Effector memory CD8-positive, alpha-beta T cell (primary cell): ENCODE data around the gene RTF1.

Experiments
- ATAC-seq: fragments of 150-1000 bp; cut with Tn5 transposase; replicated peaks from 2 replicates; pipeline ENCODE4 v1.10.0; 2021; ENCODE audit warnings: mild to moderate bottlenecking, moderate library complexity
- DNase-seq, 3 experiments: peaks; one replicate each; pipeline ENCODE4 v3.0.0; 2021
- H3K27ac Mint-ChIP-seq, 2 donors: one replicate each; pipeline ENCODE4 v1.8.0; 2022; ENCODE audit warnings: mild to moderate bottlenecking in 2 of 2, mixed read lengths in 2 of 2, moderate library complexity in 2 of 2
- H3K27me3 Mint-ChIP-seq, 2 donors: one replicate each; pipeline ENCODE4 v1.8.0; 2022; ENCODE audit warnings: mixed read lengths in 2 of 2
- H3K36me3 Mint-ChIP-seq: one replicate; pipeline ENCODE4 v1.8.0; 2022; ENCODE audit warnings: mild to moderate bottlenecking, moderate library complexity, mixed read lengths; ENCODE audit not compliant: insufficient read depth
- H3K4me1 Mint-ChIP-seq, 2 donors: one replicate each; pipeline ENCODE4 v1.8.0; 2022; ENCODE audit warnings: low read depth in 2 of 2, mixed read lengths in 2 of 2
- H3K4me3 Mint-ChIP-seq, 2 donors: one replicate each; pipeline ENCODE4 v1.8.0; 2022; ENCODE audit warnings: mild to moderate bottlenecking in 2 of 2, mixed read lengths in 2 of 2, moderate library complexity in 2 of 2
- H3K9me3 Mint-ChIP-seq, 2 donors: one replicate each; pipeline ENCODE4 v1.8.0; 2022; ENCODE audit warnings: mixed read lengths in 2 of 2

Gene RTF1

DNA sequence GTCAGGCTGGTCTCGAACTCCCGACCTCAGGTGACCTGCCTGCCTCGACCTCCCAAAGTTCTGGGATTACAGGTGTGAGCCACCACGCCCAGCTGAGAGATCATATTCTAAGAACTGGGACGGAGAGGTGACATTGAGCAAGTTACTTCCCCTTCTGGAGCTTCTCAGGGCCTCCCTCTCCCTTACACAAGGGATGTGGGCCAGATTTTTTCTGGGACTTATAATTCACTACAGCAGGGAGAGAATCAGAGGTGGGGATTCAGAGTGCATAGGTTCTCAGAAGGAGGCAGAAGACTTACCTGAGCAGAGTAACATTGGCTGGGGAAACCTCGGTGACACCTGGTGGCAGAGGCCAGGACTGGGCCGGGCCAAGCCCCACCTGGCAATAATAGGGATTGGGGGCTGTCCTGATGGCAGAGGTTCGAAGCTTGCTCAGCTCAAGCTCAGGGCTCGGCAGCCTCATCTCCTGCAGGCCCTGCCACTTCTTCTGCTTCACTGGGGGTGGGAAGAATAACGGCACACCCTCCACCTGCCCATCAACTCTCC, 90.0 kb downstream of the RTF1 start:
- peaks cover 10% of the 10 kb centered on the region for H3K36me3 Mint-ChIP-seq

GRCh38 chr15:41507820-41508290, 91.0 kb downstream of the RTF1 start:
- H3K9me3 Mint-ChIP-seq = no peaks in the 10 kb centered on the region
- DNase-seq (no peak), ATAC-seq (no peak)
- peaks cover 14 to 17% of the 10 kb centered on the region in 2 donors for H3K27me3 Mint-ChIP-seq
- H3K36me3 Mint-ChIP-seq = peaks cover 18% of the 10 kb centered on the region
- H3K27ac Mint-ChIP-seq = peak overlapping the region in 1 of 2 donors; percentile 67
- H3K4me3 Mint-ChIP-seq = no peak overlapping the region
- peaks cover 10 to 11% of the 10 kb centered on the region in 2 donors for H3K4me1 Mint-ChIP-seq

More for the DNA sequence above, 90.0 kb downstream of the RTF1 start:
- no peak overlapping the region for H3K4me3 Mint-ChIP-seq
- H3K27me3 Mint-ChIP-seq = peaks cover 10 to 17% of the 10 kb centered on the region in 2 donors
- peaks cover 3 to 9% of the 10 kb centered on the region in 2 donors for H3K4me1 Mint-ChIP-seq
- ATAC-seq = no peak
- H3K9me3 Mint-ChIP-seq = no peaks in the 10 kb centered on the region
- no peak for DNase-seq
- peak overlapping the region in 1 of 2 donors; percentile 67 for H3K27ac Mint-ChIP-seq

DNA sequence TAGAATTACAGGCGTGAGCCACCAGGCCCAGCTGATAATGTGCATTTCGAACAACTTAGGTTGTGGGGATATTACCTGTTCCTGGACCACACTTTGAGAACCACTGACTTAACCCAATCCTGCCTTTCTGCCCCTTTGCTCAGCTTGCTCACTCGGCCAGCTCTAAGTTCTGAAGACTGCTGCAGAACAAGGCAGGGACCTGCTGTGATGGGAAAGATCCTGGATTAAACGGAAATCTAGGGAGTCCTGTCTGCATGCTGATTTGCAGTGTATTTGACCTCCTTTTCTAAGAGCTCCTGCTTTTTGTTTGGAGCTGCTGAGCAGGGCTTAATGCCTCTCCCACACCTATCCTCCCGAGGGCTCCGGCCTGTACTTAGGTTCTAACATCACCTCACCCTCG, 93.8 kb downstream of the RTF1 start:
- no peak overlapping the region for H3K4me3 Mint-ChIP-seq
- no peaks in the 10 kb centered on the region for H3K9me3 Mint-ChIP-seq
- ATAC-seq (no peak), DNase-seq (no peak)
- H3K27me3 Mint-ChIP-seq = peaks cover 11 to 16% of the 10 kb centered on the region in 2 donors
- no peak overlapping the region for H3K27ac Mint-ChIP-seq
- peaks cover 14 to 24% of the 10 kb centered on the region in 2 donors for H3K4me1 Mint-ChIP-seq
- H3K36me3 Mint-ChIP-seq = peaks cover 28% of the 10 kb centered on the region

DNA sequence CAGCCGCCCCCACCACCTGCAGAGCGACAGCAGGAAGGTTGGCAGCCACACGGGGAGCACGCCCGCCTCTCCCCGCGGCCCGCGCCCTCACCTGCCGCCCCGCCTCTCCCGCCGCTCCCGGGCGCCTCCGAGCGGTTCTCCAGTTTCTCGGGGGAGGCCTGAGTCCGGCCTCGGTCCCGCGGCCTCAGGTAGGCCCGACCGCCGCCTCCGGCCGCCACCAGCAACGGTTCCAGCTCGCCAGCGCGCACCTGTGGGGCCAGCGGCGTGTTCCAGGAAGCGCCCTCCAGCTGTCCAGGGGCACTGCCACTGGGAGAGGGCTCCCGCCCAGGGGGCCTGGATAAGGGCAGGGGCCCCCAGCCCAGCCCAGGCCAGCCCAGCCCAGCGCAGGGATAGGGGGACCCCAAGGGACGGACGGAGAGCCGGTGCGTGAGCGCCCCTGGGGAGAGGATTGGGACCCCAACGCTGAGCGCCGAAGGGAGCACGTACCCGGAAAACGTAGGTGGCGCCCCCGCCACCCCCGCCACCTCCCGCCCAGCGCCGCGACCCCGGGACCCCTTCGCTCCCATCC, 94.5 kb downstream of the RTF1 start:
- no peak for ATAC-seq
- Mint-ChIP-seq H3K27me3 (peaks cover 11 to 16% of the 10 kb centered on the region in 2 donors), H3K36me3 (peaks cover 28% of the 10 kb centered on the region), H3K4me1 (peaks cover 14 to 24% of the 10 kb centered on the region in 2 donors), H3K9me3 (no peaks in the 10 kb centered on the region), H3K4me3 (peak overlapping the region in 1 of 2 donors; percentile 94), H3K27ac (peak overlapping the region in 1 of 2 donors; percentile 90)
- DNase-seq = no peak

GRCh38 chr15:41511899-41512369, 95.0 kb downstream of the RTF1 start:
- Mint-ChIP-seq H3K27ac (peak overlapping the region in 1 of 2 donors; percentile 90), H3K4me3 (peak overlapping the region; percentile 81 to 94), H3K27me3 (peaks cover 11 to 16% of the 10 kb centered on the region in 2 donors), H3K36me3 (peaks cover 26% of the 10 kb centered on the region), H3K4me1 (peaks cover 14 to 25% of the 10 kb centered on the region in 2 donors), H3K9me3 (no peaks in the 10 kb centered on the region)
- ATAC-seq (no peak), DNase-seq (no peak)

DNA sequence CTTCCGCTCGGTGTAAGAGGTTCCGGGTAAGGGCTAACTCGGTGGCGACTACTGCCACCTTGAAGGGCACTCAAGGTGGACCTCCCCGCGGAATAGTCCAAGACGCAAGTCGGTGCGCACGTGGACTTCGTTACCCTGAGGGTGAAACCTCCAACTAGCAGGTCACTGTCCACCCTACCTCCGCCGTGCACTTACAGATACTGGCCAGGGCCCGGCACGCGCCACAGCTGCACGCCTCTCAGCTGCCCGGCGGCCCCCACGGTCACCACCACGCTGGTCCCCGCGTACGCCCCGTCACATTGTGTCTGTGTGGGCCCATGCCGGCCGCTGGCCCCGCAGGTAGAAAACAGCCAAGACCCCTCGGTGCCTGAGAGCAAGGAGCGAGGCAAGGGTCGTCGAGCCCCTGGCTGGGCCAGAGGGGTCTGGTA, 95.6 kb downstream of the RTF1 start:
- DNase-seq (no peak), ATAC-seq (no peak)
- peaks cover 14 to 25% of the 10 kb centered on the region in 2 donors for H3K4me1 Mint-ChIP-seq
- peak overlapping the region; percentile 49 to 90 for H3K27ac Mint-ChIP-seq
- peaks cover 30% of the 10 kb centered on the region for H3K36me3 Mint-ChIP-seq
- peak overlapping the region; percentile 81 to 94 for H3K4me3 Mint-ChIP-seq
- no peaks in the 10 kb centered on the region for H3K9me3 Mint-ChIP-seq
- H3K27me3 Mint-ChIP-seq = peaks cover 11 to 16% of the 10 kb centered on the region in 2 donors

GRCh38 chr15:41512940-41513505, 96.1 kb downstream of the RTF1 start:
- Mint-ChIP-seq H3K27ac (peak overlapping the region; percentile 49 to 90), H3K4me1 (peaks cover 14 to 29% of the 10 kb centered on the region in 2 donors), H3K36me3 (peaks cover 31% of the 10 kb centered on the region), H3K4me3 (peak overlapping the region; percentile 81 to 94), H3K9me3 (no peaks in the 10 kb centered on the region), H3K27me3 (peaks cover 11 to 16% of the 10 kb centered on the region in 2 donors)
- ATAC-seq = peak; percentile 42
- peak in 1 of 3 experiments; percentile 42 for DNase-seq

DNA sequence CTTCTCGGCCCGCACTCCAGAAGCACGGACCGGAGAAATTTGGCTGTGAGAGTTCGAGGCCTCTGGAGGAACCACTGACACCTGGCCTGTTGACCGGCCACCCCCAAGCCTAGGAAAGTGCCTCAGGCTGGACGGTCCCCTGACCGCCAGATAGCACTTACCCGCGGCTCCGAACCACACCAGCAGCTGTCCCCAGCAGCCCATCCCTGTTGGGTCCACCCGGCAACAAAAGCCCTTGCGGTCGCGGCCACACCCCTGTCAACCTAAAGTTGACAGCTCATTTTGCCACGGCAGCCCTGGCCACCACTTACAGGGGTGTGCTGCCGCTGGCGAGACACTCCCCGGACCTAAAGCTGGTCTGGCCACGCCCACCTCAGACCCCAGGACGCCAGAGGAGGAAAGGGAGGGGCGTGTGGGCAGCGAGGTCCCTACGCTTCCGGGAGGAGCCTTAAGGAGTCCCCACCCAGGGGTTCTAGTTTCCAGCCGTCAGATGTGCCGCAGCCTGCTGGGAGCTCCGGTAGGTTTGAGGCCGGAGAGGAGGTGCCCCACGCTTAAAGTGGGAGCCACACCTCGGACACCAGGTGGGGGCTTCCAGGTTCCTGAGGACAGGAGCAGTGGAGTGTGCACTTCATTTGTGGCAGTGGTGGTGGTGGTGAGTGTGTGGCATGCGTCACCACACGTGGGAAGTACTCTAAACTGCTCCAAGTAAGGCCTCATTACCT, 96.8 kb downstream of the RTF1 start, which contains the start of gene LTK:
LTK (minus strand) TSS at position 322 of the 722 bp plus-strand sequence; CDS start at position 204, 118 bp downstream.
- H3K27ac Mint-ChIP-seq = peak within 1 kb of the TSS; percentile 49 to 90
- peak within 1 kb of the TSS; percentile 81 to 94 for H3K4me3 Mint-ChIP-seq
- ATAC-seq = peak; percentile 44
- DNase-seq = no peak
- peaks cover 11 to 16% of the 10 kb centered on the region in 2 donors for H3K27me3 Mint-ChIP-seq
- H3K36me3 Mint-ChIP-seq = peaks cover 32% of the 10 kb centered on the region
- H3K9me3 Mint-ChIP-seq = no peaks in the 10 kb centered on the region
- H3K4me1 Mint-ChIP-seq = peaks cover 14 to 30% of the 10 kb centered on the region in 2 donors

GRCh38 chr15:41517895-41518449, 101.1 kb downstream of the RTF1 start:
- DNase-seq = no peak
- Mint-ChIP-seq H3K27me3 (peaks cover 5 to 8% of the 10 kb centered on the region in 2 donors), H3K27ac (peak overlapping the region; percentile 52 to 57), H3K36me3 (peaks cover 18% of the 10 kb centered on the region), H3K9me3 (no peaks in the 10 kb centered on the region), H3K4me1 (peaks cover 9 to 20% of the 10 kb centered on the region in 2 donors), H3K4me3 (no peak overlapping the region)
- no peak for ATAC-seq

- Mint-ChIP-seq H3K36me3 (peaks cover 13% of the 10 kb centered on the region), H3K4me1 (peaks cover 4 to 6% of the 10 kb centered on the region in 2 donors), H3K4me3 (no peak overlapping the region), H3K27ac (peak overlapping the region in 1 of 2 donors; percentile 70), H3K9me3 (no peaks in the 10 kb centered on the region), H3K27me3 (no peaks in the 10 kb centered on the region)
- DNase-seq (no peak), ATAC-seq (no peak)
Observed at GRCh38 chr15:41520636-41521035, 103.7 kb downstream of the RTF1 start.

DNA sequence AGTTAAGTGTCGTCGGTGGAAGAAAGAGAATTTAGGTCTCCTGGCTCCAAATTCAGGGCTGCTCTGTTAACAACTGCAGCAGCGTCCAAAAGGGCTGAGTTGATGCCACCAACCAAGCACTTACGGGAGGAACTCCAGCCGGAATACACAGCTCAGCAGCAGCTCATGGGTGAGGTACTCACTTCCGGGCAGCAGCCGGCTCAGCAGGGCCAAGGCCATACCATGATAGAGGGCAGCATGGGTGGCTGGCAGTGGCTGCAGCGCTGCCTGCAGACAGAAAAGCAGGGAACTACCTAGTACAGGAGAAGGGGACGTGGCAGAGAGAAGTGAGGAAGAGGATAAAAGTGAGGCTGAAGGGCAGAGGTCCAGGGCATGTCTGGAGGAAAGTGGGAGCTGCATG, 104.7 kb downstream of the RTF1 start:
- Mint-ChIP-seq H3K27ac (peak overlapping the region in 1 of 2 donors; percentile 5), H3K9me3 (no peaks in the 10 kb centered on the region), H3K4me3 (no peak overlapping the region), H3K27me3 (no peaks in the 10 kb centered on the region), H3K4me1 (peaks cover 4 to 6% of the 10 kb centered on the region in 2 donors), H3K36me3 (peaks cover 19% of the 10 kb centered on the region)
- ATAC-seq = no peak
- no peak for DNase-seq

- DNase-seq (no peak), ATAC-seq (no peak)
- Mint-ChIP-seq H3K4me3 (no peak overlapping the region), H3K27ac (peak overlapping the region in 1 of 2 donors; percentile 2), H3K9me3 (no peaks in the 10 kb centered on the region), H3K27me3 (no peaks in the 10 kb centered on the region), H3K36me3 (peaks cover 26% of the 10 kb centered on the region), H3K4me1 (peaks cover under 1 to 4% of the 10 kb centered on the region in 2 donors)
Observed at GRCh38 chr15:41523097-41523496, 106.2 kb downstream of the RTF1 start.
